ENCODE results near the gene VPS11. TPM values are rescaled to one million over a fixed set of nuclear protein-coding genes. Genes with fewer than 3 reads are reported as not detected.

The VPS11 gene
- total RNA-seq, 1 experiment from 2014 or later, result 18.6 TPM

DNA sequence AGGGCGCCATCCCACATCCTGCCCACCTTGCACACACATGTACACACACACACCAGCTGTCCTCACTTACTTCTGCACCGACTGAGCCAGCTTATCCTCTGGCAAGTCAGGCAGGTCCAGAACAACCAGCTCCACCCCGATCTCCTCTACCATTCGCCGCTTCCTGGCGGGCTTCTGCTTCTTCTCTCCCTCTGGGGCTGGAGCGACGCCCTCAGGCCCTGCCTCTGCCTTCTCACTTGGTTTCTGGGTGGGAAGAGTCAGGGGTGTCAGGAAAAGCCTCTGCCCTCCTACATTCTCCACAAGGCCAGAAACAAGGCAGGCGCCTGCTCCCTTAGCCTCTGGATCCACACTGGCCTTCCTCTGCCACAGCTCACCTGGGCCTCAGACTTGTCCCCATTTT, 19.0 kb upstream of the VPS11 start:
- Mint-ChIP-seq H3K9me3 (no peaks in the 10 kb centered on the region), H3K36me3 (ENCODE audit: insufficient read depth in 1 of 3, low read depth in 3 of 3) (peaks cover 71 to 94% (median 83%) of the 10 kb centered on the region in 3 experiments), H3K27ac (no peak overlapping the region; a peak in 1 of 7 replicates), H3K4me3 (no peak overlapping the region; a peak in 1 of 5 replicates), H3K27me3 (ENCODE audit: low read depth) (no peaks in the 10 kb centered on the region), H3K4me1 (peaks cover 2 to 13% of the 10 kb centered on the region in 2 experiments; a peak in 3 of 4 replicates)
- WGBS (ENCODE audit: extremely low coverage, insufficient read length, low lambda C conversion rate), result no CpG with 5 or more reads among the region's 9 CpGs
- no peaks in the 10 kb centered on the region for H4K20me1 ChIP-seq (ENCODE audit: control insufficient read depth, insufficient read depth, insufficient read length)
- no peak overlapping the region for H3K4me2 ChIP-seq (ENCODE audit: insufficient read depth, insufficient read length, low read length)
- no peaks in the 10 kb centered on the region for H3K79me2 ChIP-seq (ENCODE audit: insufficient read depth, low read length)
- no peak overlapping the region for H3K18ac ChIP-seq (ENCODE audit: insufficient read length, low read depth, low read length)
- H3K9me3 ChIP-seq (ENCODE audit: control insufficient read depth, low read depth, low read length), result no peaks in the 10 kb centered on the region
- H3K27me3 ChIP-seq (ENCODE audit: insufficient read depth, low read length), result no peaks in the 10 kb centered on the region
- no peak overlapping the region for H2BK12ac ChIP-seq (ENCODE audit: insufficient read length, low read depth, low read length)
- no peak overlapping the region for H2AK5ac ChIP-seq (ENCODE audit: insufficient read length, low read length)
- DNase-seq, result no peak
- H4K5ac ChIP-seq (ENCODE audit: insufficient read length, low read depth, low read length), result no peak overlapping the region
- H3K79me1 ChIP-seq (ENCODE audit: insufficient read depth, low read depth, low read length, poor library complexity, severe bottlenecking), result no peaks in the 10 kb centered on the region
- H2AFZ ChIP-seq (ENCODE audit: low read length), result no peak overlapping the region
- H2BK15ac ChIP-seq (ENCODE audit: low read depth, low read length), result no peak overlapping the region
- no peak overlapping the region for H3K14ac ChIP-seq (ENCODE audit: insufficient read depth, low read length)
- H2BK120ac ChIP-seq (ENCODE audit: low read depth, low read length, poor library complexity, severe bottlenecking), result no peak overlapping the region
- TF ChIP-seq, protein P1, sequence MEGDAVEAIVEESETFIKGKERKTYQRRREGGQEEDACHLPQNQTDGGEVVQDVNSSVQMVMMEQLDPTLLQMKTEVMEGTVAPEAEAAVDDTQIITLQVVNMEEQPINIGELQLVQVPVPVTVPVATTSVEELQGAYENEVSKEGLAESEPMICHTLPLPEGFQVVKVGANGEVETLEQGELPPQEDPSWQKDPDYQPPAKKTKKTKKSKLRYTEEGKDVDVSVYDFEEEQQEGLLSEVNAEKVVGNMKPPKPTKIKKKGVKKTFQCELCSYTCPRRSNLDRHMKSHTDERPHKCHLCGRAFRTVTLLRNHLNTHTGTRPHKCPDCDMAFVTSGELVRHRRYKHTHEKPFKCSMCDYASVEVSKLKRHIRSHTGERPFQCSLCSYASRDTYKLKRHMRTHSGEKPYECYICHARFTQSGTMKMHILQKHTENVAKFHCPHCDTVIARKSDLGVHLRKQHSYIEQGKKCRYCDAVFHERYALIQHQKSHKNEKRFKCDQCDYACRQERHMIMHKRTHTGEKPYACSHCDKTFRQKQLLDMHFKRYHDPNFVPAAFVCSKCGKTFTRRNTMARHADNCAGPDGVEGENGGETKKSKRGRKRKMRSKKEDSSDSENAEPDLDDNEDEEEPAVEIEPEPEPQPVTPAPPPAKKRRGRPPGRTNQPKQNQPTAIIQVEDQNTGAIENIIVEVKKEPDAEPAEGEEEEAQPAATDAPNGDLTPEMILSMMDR (conservative IDR thresholded peaks at IDR 0.05), result no peak
- H3K4ac ChIP-seq (ENCODE audit: low read depth, low read length), result no peak overlapping the region
- no peak overlapping the region for H3K56ac ChIP-seq (ENCODE audit: insufficient read length, low read depth, low read length)
- no peak overlapping the region for H3K23ac ChIP-seq (ENCODE audit: insufficient read length, low read depth, low read length)
- H3K9ac ChIP-seq (ENCODE audit: extremely low read depth, insufficient read length, low read length), result no peak overlapping the region
- H3T11ph ChIP-seq (ENCODE audit: low read length), result no peak overlapping the region
- H4K91ac ChIP-seq (ENCODE audit: insufficient read length, low read depth, low read length), result no peak overlapping the region
- H3K23me2 ChIP-seq (ENCODE audit: insufficient read length, low read depth, low read length, poor library complexity, severe bottlenecking), result no peaks in the 10 kb centered on the region
- no peak overlapping the region for H2BK5ac ChIP-seq (ENCODE audit: insufficient read length, low read length)
- H4K8ac ChIP-seq (replicated peaks; ENCODE audit: insufficient read length, low read depth, low read length), result no peak overlapping the region
- no peaks in the 10 kb centered on the region for H3K4me1 ChIP-seq (ENCODE audit: insufficient read depth, low read length)
- H2BK20ac ChIP-seq (ENCODE audit: low read depth, low read length, poor library complexity, severe bottlenecking), result no peak overlapping the region
- H3K27ac ChIP-seq (ENCODE audit: insufficient read length, low read depth, low read length), result no peak overlapping the region

Measured in H9 (cell line).